GM20000 (cell line): ENCODE data around the gene TMEM220.
"Not testable (repeated sequence)": the region's sequence is repeated elsewhere in the genome, so short reads cannot be mapped to it uniquely, and the experiment has no call there.

ENCODE experiments used
- DNase-seq: peaks from one replicate; pipeline ENCODE4 v3.0.0; 2012; ENCODE audit warnings: low spot score
- CTCF ChIP-seq: IDR thresholded peaks from 2 replicates; pipeline ENCODE4 v1.5.1; 2012; ENCODE audit warnings: mild to moderate bottlenecking, control low read depth; ENCODE audit errors: extremely low read depth, missing control alignments

Gene TMEM220

GRCh38 chr17:10737736-10738135 is 7.9 kb upstream of the TMEM220 start:
- no peak for DNase-seq
- no peak for TF ChIP-seq CTCF

- TF ChIP-seq CTCF = peak; percentile 53
- peak; percentile 47 for DNase-seq
Measured at GRCh38 chr17:10737168-10737622, 7.4 kb upstream of the TMEM220 start.

- no peak for TF ChIP-seq CTCF
- DNase-seq = no peak
Measured at GRCh38 chr17:10735821-10736220, 6.0 kb upstream of the TMEM220 start.

- no peak for DNase-seq
- no peak for TF ChIP-seq CTCF
Measured at GRCh38 chr17:10735251-10735650, 5.4 kb upstream of the TMEM220 start.

GRCh38 chr17:10733666-10734065 is 3.8 kb upstream of the TMEM220 start:
- DNase-seq = no peak

GRCh38 chr17:10732121-10732520 is 2.3 kb upstream of the TMEM220 start:
- DNase-seq = not testable (repeated sequence)

More at GRCh38 chr17:10733666-10734065, 3.8 kb upstream of the TMEM220 start:
- TF ChIP-seq CTCF = no peak

GRCh38 chr17:10731408-10731879 is 1.6 kb upstream of the TMEM220 start:
- DNase-seq = no peak
- no peak for TF ChIP-seq CTCF

GRCh38 chr17:10730247-10730646 is 424 bp upstream of the TMEM220 start:
- not testable (repeated sequence) for DNase-seq
